Measurements from ENCODE around the gene TSPAN11. TPM values are rescaled to one million over a fixed set of nuclear protein-coding genes. Genes with fewer than 3 reads are reported as not detected.

The TSPAN11 gene
- total RNA-seq, 1 donor from 2014 or later = 2.5 TPM

- intact Hi-C loops (cut with DNase I) = no loop called here
- no peak for DNase-seq (ENCODE audit: extremely low spot score in 2 of 2)
- H3K36me3 ChIP-seq = no peaks in the 10 kb centered on the region
- no peak overlapping the region for H3K4me3 ChIP-seq
- no peak for TF ChIP-seq POLR2AphosphoS5 (IDR thresholded peaks at IDR 0.05; ENCODE audit: insufficient read depth in 1 of 2, low read depth in 1 of 2)
- no peak for TF ChIP-seq CTCF (IDR thresholded peaks at IDR 0.05)
- no peak for TF ChIP-seq POLR2A (IDR thresholded peaks at IDR 0.05)
- no peaks in the 10 kb centered on the region for H3K4me1 ChIP-seq
- no peaks in the 10 kb centered on the region for H3K9me3 ChIP-seq
- H3K27me3 ChIP-seq = no peaks in the 10 kb centered on the region
- no peak overlapping the region for H3K27ac ChIP-seq
These were observed 114.6 kb downstream of the TSPAN11 start for GRCh38 chr12:31041033-31041564.

Other genes starting within 250 kb of the TSPAN11 start
- gene IPO8, start 230.9 kb upstream of the TSPAN11 start, total RNA-seq = 21.4 TPM
- 41.3 TPM for gene CAPRIN2, start 171.8 kb upstream of the TSPAN11 start, total RNA-seq
- gene DDX11, start 147.1 kb downstream of the TSPAN11 start, total RNA-seq = 35.4 TPM